Measurements from ENCODE around the gene WSB2. TPM values are rescaled to one million over a fixed set of nuclear protein-coding genes. Genes with fewer than 3 reads are reported as not detected.

WSB2 gene
- total RNA-seq, result 103 and 104 TPM in 2 replicates

DNA sequence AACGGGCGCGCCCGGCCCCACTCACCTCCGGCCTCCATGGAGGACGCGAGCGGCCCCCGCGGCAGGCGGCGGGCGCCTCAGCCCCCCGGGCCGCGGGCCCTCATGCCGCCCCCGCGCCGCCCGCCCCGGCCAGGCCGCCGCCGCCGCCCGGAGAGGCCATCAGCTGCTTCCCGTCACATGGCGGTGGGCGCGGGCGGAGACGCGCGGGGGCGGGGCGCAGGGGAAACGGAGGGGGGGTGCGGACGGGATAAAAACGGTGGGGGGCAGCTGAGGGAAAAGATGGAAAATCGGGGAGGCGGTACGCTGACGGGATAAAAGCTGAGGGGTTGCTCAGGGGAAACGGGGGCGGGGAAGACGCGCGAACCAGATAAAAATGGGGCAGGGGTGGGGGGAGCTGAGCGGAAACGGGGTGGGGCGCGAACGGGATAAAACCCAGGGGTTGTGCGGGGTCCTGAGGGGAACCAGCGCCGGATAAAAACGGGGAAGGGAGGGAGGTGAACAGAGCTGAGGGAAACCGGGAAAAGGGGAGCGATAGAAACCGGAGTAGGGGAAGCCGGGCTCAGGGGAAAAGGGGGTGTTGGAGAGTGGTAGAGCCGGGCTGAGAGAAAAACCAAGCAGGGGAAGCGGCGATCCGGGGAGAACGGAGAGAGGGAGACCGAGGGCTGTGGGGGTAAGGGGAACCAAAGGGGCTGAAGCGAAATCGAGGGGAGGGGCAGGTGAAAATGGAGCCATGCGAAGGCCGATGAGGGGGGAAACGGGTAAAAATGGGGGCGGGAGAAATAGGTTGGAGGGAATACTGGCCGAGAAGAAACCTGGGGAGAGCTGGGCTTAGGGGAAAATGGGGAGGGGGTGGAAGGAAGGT lies at the start of gene WSB2:
WSB2 (minus strand) TSS at position 169 of the 862 bp plus-strand sequence; CDS start at position 38, 131 bp downstream.

GRCh38 chr12:118103601-118104382 lies 42.8 kb upstream of the WSB2 start, which contains the start of gene VSIG10:
Gene VSIG10, minus strand, starts transcription at chr12:118104011. Its CDS starts 340 bp downstream, at chr12:118103671.

GRCh38 chr12:118016424-118017264 lies 44.3 kb downstream of the WSB2 start, which contains the start of gene RFC5:
Gene RFC5, plus strand, starts transcription at chr12:118016703. Its CDS starts 125 bp downstream, at chr12:118016828.

Small RNA genes lying within 50 kb of the gene (small RNA-seq; reads per million reads assigned to genes)
- not detected for gene AC131159.1

Other genes starting within 250 kb of the WSB2 start
- 0.16 and 0.61 TPM in 2 replicates for gene KSR2, start 92.2 kb downstream of the WSB2 start, total RNA-seq
- gene RFC5, start 44.5 kb downstream of the WSB2 start, total RNA-seq, result 5.3 and 8.1 TPM in 2 replicates
- gene VSIG10, start 42.8 kb upstream of the WSB2 start, total RNA-seq, result 15.5 and 31.8 TPM in 2 replicates
- gene PEBP1, start 74.9 kb upstream of the WSB2 start, total RNA-seq, result 141 and 188 TPM in 2 replicates

All from hair follicle dermal papilla cell (primary cell).